Measurements from ENCODE around the gene LIPA. TPM values are rescaled to one million over a fixed set of nuclear protein-coding genes. Genes with fewer than 3 reads are reported as not detected.

LIPA gene
- total and polyA plus RNA-seq, 9 of the 15 experiments (the other 6 are each of a cell fraction or from before 2014, with no cell fraction given): 0.07 to 0.40 (median 0.15) TPM; not detected in 1

GRCh38 chr10:89241486-89242344, 9.9 kb downstream of the LIPA start:
- BruUV-seq (replicated peaks): no TSS peak
- no peak for TF ChIP-seq ZNF764 (CRISPR knock-in tag; IDR thresholded peaks at IDR 0.05; ENCODE audit: low read depth)
- no peak for TF ChIP-seq ZNF398 (CRISPR knock-in tag; IDR thresholded peaks at IDR 0.05)
- no peak for TF ChIP-seq ZNF224 (CRISPR knock-in tag; IDR thresholded peaks at IDR 0.05)
- TF ChIP-seq ZNF639 (CRISPR knock-in tag; conservative IDR thresholded peaks at IDR 0.05 in 1 of 2, IDR thresholded peaks at IDR 0.05 in 1 of 2): no peak
- no peak for TF ChIP-seq POU5F1 (IDR thresholded peaks at IDR 0.05; ENCODE audit: borderline replicate concordance, low read depth, low read length, partially characterized antibody)
- TF ChIP-seq MEF2A (IDR thresholded peaks at IDR 0.05; ENCODE audit: control insufficient read depth, low read depth, low read length): no peak
- no peak for TF ChIP-seq ZNF696 (CRISPR knock-in tag; conservative IDR thresholded peaks at IDR 0.05)
- no peak for TF ChIP-seq PRPF4 (IDR thresholded peaks at IDR 0.05; ENCODE audit: insufficient read depth, low read depth, low read length, poor library complexity, severe bottlenecking)
- H3K27ac ChIP-seq (ENCODE audit: extremely low read depth, low read depth, low read length): no peak overlapping the region
- H2AFZ ChIP-seq (ENCODE audit: low read depth, low read length): no peak overlapping the region
- no peak overlapping the region for H3K9ac ChIP-seq (ENCODE audit: insufficient read depth in 1 of 2, low read depth in 2 of 2, low read length in 2 of 2)
- H4K20me1 ChIP-seq (replicated peaks; ENCODE audit: control insufficient read depth, insufficient read depth, low read length): no peaks in the 10 kb centered on the region
- no peak overlapping the region for H3K4me3 ChIP-seq
- intact Hi-C loops (cut with micrococcal nuclease) (no loop called here), in situ Hi-C loops (cut with MboI) (no loop called here)
- 4% methylated on average over 3 of the region's 3 CpGs for WGBS (ENCODE audit: insufficient coverage, low coverage, missing lambda C conversion rate)
- DNase-seq (ENCODE audit: extremely low read depth in 1 of 4, low spot score in 3 of 4) (no peak), FAIRE-seq (no peak), ATAC-seq (no peak)
- H3K36me3 ChIP-seq (ENCODE audit: control insufficient read depth, insufficient read depth, low read length): no peaks in the 10 kb centered on the region
- no peak overlapping the region for H3K4me2 ChIP-seq (ENCODE audit: insufficient read depth, low read length)
- no peaks in the 10 kb centered on the region for H3K79me2 ChIP-seq (ENCODE audit: control insufficient read depth, insufficient read depth, low read length)
- H3K27me3 ChIP-seq (ENCODE audit: control insufficient read depth in 2 of 2, insufficient read depth in 2 of 2, low read length in 2 of 2): no peaks in the 10 kb centered on the region
- H3K9me3 ChIP-seq (replicated peaks; ENCODE audit: control insufficient read depth, insufficient read depth, low read depth, low read length): no peaks in the 10 kb centered on the region
- ChIA-PET POLR2A (no interaction called here), CTCF (ENCODE audit: low intra/inter-chr PET ratio) (no interaction called here)
- H3K4me1 ChIP-seq (replicated peaks in 1 of 2; ENCODE audit: control insufficient read depth in 2 of 2, insufficient read depth in 2 of 2, low read length in 2 of 2): no peaks in the 10 kb centered on the region; a peak in 1 of 5 replicates
- H3K9me1 ChIP-seq (ENCODE audit: control insufficient read depth, insufficient read depth, low read length): no peaks in the 10 kb centered on the region

Measured in K562 (cell line).